Keratinocyte (primary cell): ENCODE measurements around the gene PLCB3. TPM values are rescaled to one million over a fixed set of nuclear protein-coding genes. Genes with fewer than 3 reads are reported as not detected.

ENCODE experiments used
- DNase-seq: peaks from one replicate; pipeline ENCODE4 v3.0.0-alpha.2; 2011; ENCODE audit warnings: low read depth, missing footprints, low spot score
- FAIRE-seq: peaks from 2 replicates; lab custom pipeline; 2011; peaks lifted over from hg19 to GRCh38; lab: Jason Lieb, UNC
- H2AFZ ChIP-seq: 2 replicates; pipeline ENCODE4 v1.6.0; 2012; ENCODE audit warnings: low read length, control low read depth, inconsistent platforms; ENCODE audit not compliant: control insufficient read depth
- H3K27ac ChIP-seq: 2 replicates; pipeline ENCODE4 v1.5.1; 2011; ENCODE audit warnings: low read length; ENCODE audit not compliant: control insufficient read depth, insufficient read depth
- H3K27me3 ChIP-seq: 3 replicates; pipeline ENCODE4 v1.6.0; 2011; ENCODE audit warnings: low read length; ENCODE audit not compliant: control insufficient read depth, insufficient read depth; ENCODE audit errors: extremely low read depth
- H3K36me3 ChIP-seq, 2 experiments: 2 replicates in 1 of 2; 3 replicates in 1 of 2; pipeline ENCODE4 v1.5.1; 2011; ENCODE audit warnings: low read length in 2 of 2, mild to moderate bottlenecking in 1 of 2; ENCODE audit not compliant: control insufficient read depth in 2 of 2, insufficient read depth in 2 of 2; ENCODE audit errors: extremely low read depth in 1 of 2
- H3K4me1 ChIP-seq: 3 replicates; pipeline ENCODE4 v1.5.1; 2011; ENCODE audit warnings: low read length; ENCODE audit not compliant: control insufficient read depth, insufficient read depth; ENCODE audit errors: extremely low read depth
- H3K4me2 ChIP-seq: 3 replicates; pipeline ENCODE4 v1.6.0; 2011; ENCODE audit warnings: low read depth, low read length; ENCODE audit not compliant: control insufficient read depth, insufficient read depth; ENCODE audit errors: extremely low read depth
- H3K4me3 ChIP-seq, 3 experiments: fragments of 200-600 bp in 1 of 3; sonication (generic) in 1 of 3; 2 replicates in 2 of 3; 3 replicates in 1 of 3; pipeline ENCODE4 v1.5.1; 2011 to 2016; ENCODE audit warnings: low read length in 3 of 3, mild to moderate bottlenecking in 3 of 3, control low read depth in 2 of 3, inconsistent platforms in 1 of 3, low read depth in 1 of 3, mixed read lengths in 1 of 3, mixed run types in 1 of 3, moderate library complexity in 1 of 3; ENCODE audit not compliant: control insufficient read depth in 2 of 3, insufficient read depth in 2 of 3; ENCODE audit errors: extremely low read depth in 1 of 3
- H3K79me2 ChIP-seq: 2 replicates; pipeline ENCODE4 v1.6.0; 2012; ENCODE audit warnings: low read length; ENCODE audit not compliant: control insufficient read depth, insufficient read depth
- H3K9ac ChIP-seq: 3 replicates; pipeline ENCODE4 v1.6.0; 2011; ENCODE audit warnings: low read length; ENCODE audit not compliant: control insufficient read depth, insufficient read depth; ENCODE audit errors: extremely low read depth
- H3K9me1 ChIP-seq: 3 replicates; pipeline ENCODE4 v1.6.0; 2011; ENCODE audit warnings: low read length; ENCODE audit not compliant: control insufficient read depth, insufficient read depth; ENCODE audit errors: extremely low read depth
- H3K9me3 ChIP-seq: 2 replicates; pipeline ENCODE4 v1.5.1; 2012; ENCODE audit warnings: low read depth, low read length; ENCODE audit not compliant: control insufficient read depth
- H4K20me1 ChIP-seq: 3 replicates; pipeline ENCODE4 v1.6.0; 2011; ENCODE audit warnings: low read length; ENCODE audit not compliant: control insufficient read depth, insufficient read depth; ENCODE audit errors: extremely low read depth
- CTCF ChIP-seq, 3 experiments: IDR thresholded peaks in 1 of 3; conservative IDR thresholded peaks in 1 of 3; optimal IDR thresholded peaks in 1 of 3; 2 replicates in 2 of 3; 3 replicates in 1 of 3; pipeline versions ENCODE3 to v1.5.1; 2011; ENCODE audit warnings: low read length in 3 of 3, mild to moderate bottlenecking in 3 of 3, moderate library complexity in 2 of 3, control low read depth in 1 of 3, inconsistent platforms in 1 of 3; ENCODE audit not compliant: insufficient read depth in 2 of 3; ENCODE audit errors: extremely low read depth in 1 of 3
- EZH2 ChIP-seq: IDR thresholded peaks from one replicate; pipeline ENCODE4 v1.6.1; 2012; ENCODE audit warnings: inconsistent platforms, mild to moderate bottlenecking, low read length, moderate library complexity
- dilution Hi-C: fragments of 300-500 bp; cut with MboI; formaldehyde crosslinking; loops from one replicate; pipeline ENCODE4 v1.7.0; 2020; ENCODE audit warnings: low sequenced_read_pairs; ENCODE audit not compliant: extremely low pct_ligation_motif_present
- polyA plus RNA-seq, 5 experiments: library from polyadenylated mRNA; depleted of rRNA in 3 of 5; stranded (reverse) in 3 of 5; stranded (forward) in 1 of 5; unstranded in 1 of 5; fragments of >200 nt; gene quantifications; 1 replicate in 1 of 5; 2 replicates in 3 of 5; 3 replicates in 1 of 5; pipeline versions ENCODE4 v1.2.1 to v1.2.3, GENCODE V29; 2011 to 2012; ENCODE audit warnings: missing spikeins in 2 of 5, low read depth in 1 of 5, low replicate concordance in 1 of 5

Gene PLCB3
- polyA plus RNA-seq, 1 donor (not counting 4 experiments of a cell fraction or from before 2014, with no cell fraction given) = 32.5 TPM

- no peak for DNase-seq
Observed at GRCh38 chr11:64244966-64245365, 6.4 kb upstream of the PLCB3 start.

DNA sequence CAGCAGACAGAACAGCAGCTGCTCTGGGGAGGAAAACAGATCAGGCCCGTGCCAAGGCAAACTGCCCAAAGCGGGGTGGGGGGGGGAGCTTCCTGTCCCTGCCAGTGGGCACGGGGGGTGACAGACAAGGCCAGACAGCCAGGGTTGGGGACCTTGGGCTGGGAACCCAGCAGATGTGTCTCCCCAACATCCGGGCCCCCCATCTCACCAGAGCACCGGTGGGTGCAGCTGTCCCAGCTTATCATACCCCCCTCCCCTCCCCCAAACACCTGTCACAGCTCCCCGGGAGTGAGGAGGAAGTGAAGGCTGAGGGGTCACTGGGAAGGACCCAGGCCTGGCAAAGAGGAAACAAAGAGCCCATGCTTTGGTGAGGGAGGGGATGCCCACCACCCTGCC, 5.9 kb upstream of the PLCB3 start:
- peak overlapping the region; percentile 73 to 88 (median 86) for H3K4me3 ChIP-seq
- H3K4me2 ChIP-seq = peak overlapping the region; percentile 85
- H3K9me1 ChIP-seq = no peaks in the 10 kb centered on the region
- peak overlapping the region; percentile 95 for H3K9ac ChIP-seq
- no peaks in the 10 kb centered on the region for H3K9me3 ChIP-seq
- peak overlapping the region; percentile 88 for H3K27ac ChIP-seq
- no peaks in the 10 kb centered on the region for H3K27me3 ChIP-seq
- DNase-seq (no peak), FAIRE-seq (no peak)
- dilution Hi-C loops = no loop called here
- peaks cover 6 to 14% of the 10 kb centered on the region in 2 experiments for H3K36me3 ChIP-seq
- TF ChIP-seq EZH2 = no peak
- TF ChIP-seq CTCF (optimal IDR thresholded peaks at IDR 0.05 in 1 of 3, IDR thresholded peaks at IDR 0.05 in 1 of 3, conservative IDR thresholded peaks at IDR 0.05 in 1 of 3; ENCODE audit: extremely low read depth in 1 of 3, insufficient read depth in 2 of 3, low read length in 3 of 3) = no peak
- H2AFZ ChIP-seq = no peak overlapping the region
- H4K20me1 ChIP-seq = no peaks in the 10 kb centered on the region
- peaks cover 32% of the 10 kb centered on the region for H3K4me1 ChIP-seq
- H3K79me2 ChIP-seq = peaks cover 26% of the 10 kb centered on the region

More at GRCh38 chr11:64244966-64245365, 6.4 kb upstream of the PLCB3 start:
- Histone ChIP-seq H3K4me1 (peaks cover 36% of the 10 kb centered on the region), H3K27me3 (no peaks in the 10 kb centered on the region), H3K36me3 (peaks cover 6 to 14% of the 10 kb centered on the region in 2 experiments), H3K4me3 (peak overlapping the region; percentile 73 to 88 (median 86)), H3K4me2 (peak overlapping the region; percentile 85), H2AFZ (no peak overlapping the region), H3K9ac (peak overlapping the region; percentile 95), H4K20me1 (no peaks in the 10 kb centered on the region), H3K9me3 (no peaks in the 10 kb centered on the region), H3K27ac (peak overlapping the region; percentile 88), H3K9me1 (no peaks in the 10 kb centered on the region), H3K79me2 (peaks cover 26% of the 10 kb centered on the region)
- TF ChIP-seq CTCF (optimal IDR thresholded peaks at IDR 0.05 in 1 of 3, IDR thresholded peaks at IDR 0.05 in 1 of 3, conservative IDR thresholded peaks at IDR 0.05 in 1 of 3; ENCODE audit: extremely low read depth in 1 of 3, insufficient read depth in 2 of 3, low read length in 3 of 3) (no peak), EZH2 (no peak)
- dilution Hi-C loops = no loop called here
- FAIRE-seq = no peak
